GM23338 (cell line): ENCODE data around the gene DTX1. TPM values are rescaled to one million over a fixed set of nuclear protein-coding genes. Genes with fewer than 3 reads are reported as not detected.

Experiments
- ATAC-seq: fragments of 200-7000 bp; cut with Tn5 transposase; 3 replicates; pipeline ENCODE4 v1.9.1; 2020
- DNase-seq: peaks from one replicate; pipeline ENCODE4 v3.0.0-alpha.2; 2015; ENCODE audit warnings: low spot score
- H2AFZ ChIP-seq: fragments of 200-600 bp; sonication (generic); 2 replicates; pipeline ENCODE4 v1.8.0; 2016; ENCODE audit warnings: antibody characterized with exemption, mild to moderate bottlenecking, moderate library complexity
- H3F3A ChIP-seq: fragments of 200-600 bp; sonication (generic); replicated peaks from 2 replicates; pipeline ENCODE4 v1.8.0; 2017; ENCODE audit warnings: antibody characterized with exemption, mixed run types, low read depth
- H3K27ac ChIP-seq: fragments of 200-600 bp; sonication (generic); 2 replicates; pipeline ENCODE4 v1.6.1; 2016; ENCODE audit warnings: low read depth
- H3K27me3 ChIP-seq: fragments of 200-600 bp; sonication (generic); 2 replicates; pipeline ENCODE4 v1.8.0; 2016; ENCODE audit warnings: mild to moderate bottlenecking, mixed run types, moderate library complexity; ENCODE audit not compliant: insufficient read depth
- H3K36me3 ChIP-seq: fragments of 200-600 bp; sonication (generic); 2 replicates; pipeline ENCODE4 v1.8.0; 2016; ENCODE audit warnings: mild to moderate bottlenecking; ENCODE audit not compliant: insufficient read depth
- H3K4me1 ChIP-seq: fragments of 200-600 bp; sonication (generic); 2 replicates; pipeline ENCODE4 v1.8.0; 2016; ENCODE audit warnings: mild to moderate bottlenecking, moderate library complexity; ENCODE audit not compliant: insufficient read depth
- H3K4me2 ChIP-seq: fragments of 200-600 bp; sonication (generic); 2 replicates; pipeline ENCODE4 v1.7.1; 2017; ENCODE audit warnings: mixed run types
- H3K4me3 ChIP-seq: fragments of 200-600 bp; sonication (generic); 2 replicates; pipeline ENCODE4 v1.6.1; 2016; ENCODE audit warnings: mixed run types
- H3K79me2 ChIP-seq: fragments of 200-600 bp; sonication (generic); replicated peaks from 2 replicates; pipeline ENCODE4 v1.8.0; 2017; ENCODE audit warnings: mild to moderate bottlenecking; ENCODE audit not compliant: insufficient read depth
- H3K9me2 ChIP-seq: fragments of 200-600 bp; sonication (generic); 2 replicates; pipeline ENCODE4 v1.8.0; 2017; ENCODE audit not compliant: insufficient read depth
- H4K20me1 ChIP-seq: fragments of 200-600 bp; sonication (generic); replicated peaks from 2 replicates; pipeline ENCODE4 v1.8.0; 2017; ENCODE audit warnings: mild to moderate bottlenecking; ENCODE audit not compliant: insufficient read depth
- H3K27ac Mint-ChIP-seq: 2 replicates; pipeline ENCODE4 v1.8.0; 2020; ENCODE audit warnings: inconsistent platforms, mild to moderate bottlenecking, moderate library complexity, mixed read lengths
- H3K27me3 Mint-ChIP-seq: 3 replicates; pipeline ENCODE4 v1.8.0; 2022; ENCODE audit warnings: low read depth, mild to moderate bottlenecking, moderate library complexity, mixed read lengths, inconsistent platforms; ENCODE audit not compliant: insufficient read depth, poor library complexity
- H3K36me3 Mint-ChIP-seq: 3 replicates; pipeline ENCODE4 v1.8.0; 2021; ENCODE audit warnings: low read depth, mild to moderate bottlenecking, inconsistent platforms, moderate library complexity, mixed read lengths
- H3K4me1 Mint-ChIP-seq: 3 replicates; pipeline ENCODE4 v1.8.0; 2020; ENCODE audit warnings: mild to moderate bottlenecking, inconsistent platforms, mixed read lengths
- H3K4me3 Mint-ChIP-seq: 3 replicates; pipeline ENCODE4 v1.8.0; 2021; ENCODE audit warnings: moderate library complexity, mild to moderate bottlenecking, inconsistent platforms, mixed read lengths
- H3K9me3 Mint-ChIP-seq: 3 replicates; pipeline ENCODE4 v1.8.0; 2020; ENCODE audit warnings: moderate library complexity, mild to moderate bottlenecking, inconsistent platforms, mixed read lengths
- CREB1 ChIP-seq: fragments of 250-450 bp; sonication (Bioruptor Pico); IDR thresholded peaks from 2 replicates; pipeline ENCODE4 v1.5.0; 2020; ENCODE audit warnings: low read depth, mild to moderate bottlenecking, moderate library complexity
- CTCF ChIP-seq, 2 experiments: fragments of 200-600 bp in 1 of 2; sonication (generic) in 1 of 2; conservative IDR thresholded peaks; 2 replicates each; pipeline versions ENCODE4 v1.5.1 to v1.6.1; 2016 to 2017; ENCODE audit warnings: antibody characterized with exemption in 2 of 2, low read depth in 2 of 2, mild to moderate bottlenecking in 2 of 2, moderate library complexity in 1 of 2
- ETS1 ChIP-seq: IDR thresholded peaks from 2 replicates; pipeline ENCODE4 v1.6.1; 2016; ENCODE audit warnings: antibody characterized with exemption
- EZH2 ChIP-seq: fragments of 200-600 bp; sonication (generic); IDR thresholded peaks from one replicate; pipeline ENCODE4 v1.8.0; 2017; ENCODE audit warnings: antibody characterized with exemption, mild to moderate bottlenecking, low read depth; ENCODE audit not compliant: unreplicated experiment
- EZH2phosphoT487 ChIP-seq: fragments of 200-600 bp; sonication (generic); IDR thresholded peaks from one replicate; pipeline ENCODE4 v1.8.1; 2018; ENCODE audit warnings: antibody characterized with exemption; ENCODE audit not compliant: unreplicated experiment
- JUNB ChIP-seq: IDR thresholded peaks from one replicate; pipeline ENCODE4 v1.6.1; 2016; ENCODE audit warnings: antibody characterized with exemption; ENCODE audit not compliant: unreplicated experiment
- NANOG ChIP-seq: IDR thresholded peaks from 2 replicates; pipeline ENCODE4 v1.6.1; 2016; ENCODE audit warnings: antibody characterized with exemption, borderline replicate concordance
- POLR2AphosphoS5 ChIP-seq: IDR thresholded peaks from 2 replicates; pipeline ENCODE4 v1.6.1; 2016; ENCODE audit warnings: antibody characterized with exemption, low read depth
- REST ChIP-seq: IDR thresholded peaks from one replicate; pipeline ENCODE4 v1.6.1; 2018; ENCODE audit warnings: antibody characterized with exemption; ENCODE audit not compliant: unreplicated experiment
- STAT1 ChIP-seq: IDR thresholded peaks from one replicate; pipeline ENCODE4 v1.6.1; 2016; ENCODE audit warnings: antibody characterized with exemption; ENCODE audit not compliant: unreplicated experiment
- ZNF114 ChIP-seq: fragments of 250-450 bp; sonication (Bioruptor Pico); IDR thresholded peaks from 2 replicates; pipeline ENCODE4 v1.5.0; 2020; ENCODE audit warnings: mild to moderate bottlenecking, moderate library complexity
- ZNF331 ChIP-seq: fragments of 250-450 bp; sonication (Bioruptor Pico); IDR thresholded peaks from 2 replicates; pipeline ENCODE4 v1.5.0; 2020; ENCODE audit warnings: low read depth, mild to moderate bottlenecking, moderate library complexity
- ZNF462 ChIP-seq: fragments of 250-450 bp; sonication (Bioruptor Pico); IDR thresholded peaks from 2 replicates; pipeline ENCODE4 v1.5.0; 2020; ENCODE audit warnings: mild to moderate bottlenecking, moderate library complexity
- polyA plus RNA-seq: library from polyadenylated mRNA; unstranded; fragments of >200 nt; fragmentation: Nextera tagmentation; extraction: Ambion mirVana; gene quantifications from 2 replicates; pipeline ENCODE4 v1.2.1, GENCODE V29; 2016
- total RNA-seq: library from RNA; depleted of rRNA; stranded (reverse); fragments of >200 nt; shearing (Covaris generic); gene quantifications from 2 replicates; pipeline ENCODE4 v1.2.3, GENCODE V29; 2014

DTX1 gene
- total and polyA plus RNA-seq, 2 experiments from 2014 or later: 1.6 to 9.0 TPM

GRCh38 chr12:113072136-113072535 lies 15.6 kb downstream of the DTX1 start:
- no peaks in the 10 kb centered on the region for H3K36me3 Mint-ChIP-seq
- Histone ChIP-seq H3K9me2 (no peaks in the 10 kb centered on the region), H3K4me1 (peaks cover 1% of the 10 kb centered on the region; the same call in 1 of the 2 replicates), H3K79me2 (no peaks in the 10 kb centered on the region), H3K4me3 (no peak overlapping the region), H3K36me3 (no peaks in the 10 kb centered on the region), H2AFZ (no peak overlapping the region), H3K27ac (no peak overlapping the region), H4K20me1 (no peaks in the 10 kb centered on the region), H3K4me2 (no peak overlapping the region), H3F3A (no peaks in the 10 kb centered on the region), H3K27me3 (peaks cover 15% of the 10 kb centered on the region)
- no peak overlapping the region for H3K27ac Mint-ChIP-seq
- TF ChIP-seq ETS1 (no peak), REST (no peak), CREB1 (CRISPR knock-in tag) (no peak), NANOG (no peak), POLR2AphosphoS5 (no peak), CTCF (conservative IDR thresholded peaks at IDR 0.05; ENCODE audit: low read depth in 2 of 2) (no peak), EZH2phosphoT487 (no peak), STAT1 (no peak), EZH2 (no peak), ZNF331 (no peak), ZNF114 (CRISPR knock-in tag) (no peak), ZNF462 (no peak), JUNB (no peak)
- no peaks in the 10 kb centered on the region for H3K9me3 Mint-ChIP-seq
- H3K4me1 Mint-ChIP-seq: peaks cover 39% of the 10 kb centered on the region
- ATAC-seq: no peak
- H3K27me3 Mint-ChIP-seq: peaks cover 11% of the 10 kb centered on the region
- no peak for DNase-seq
- H3K4me3 Mint-ChIP-seq: no peak overlapping the region; the same call in 2 of the 3 replicates
